HUES64 (cell line): ENCODE results near the gene PSMC2.
"Not testable (repeated sequence)": the region's sequence is repeated elsewhere in the genome, so short reads cannot be mapped to it uniquely, and the experiment has no call there.

Source experiments
- H3K27ac ChIP-seq: 2 replicates; pipeline ENCODE4 v1.7.0; 2013; ENCODE audit warnings: low read depth, low read length, inconsistent platforms
- H3K27me3 ChIP-seq: 2 replicates; pipeline ENCODE4 v1.6.1; 2013; ENCODE audit warnings: mild to moderate bottlenecking, low read length; ENCODE audit not compliant: insufficient read depth
- H3K36me3 ChIP-seq: 2 replicates; pipeline ENCODE4 v1.6.1; 2013; ENCODE audit warnings: mild to moderate bottlenecking, low read length; ENCODE audit not compliant: insufficient read depth
- H3K4me1 ChIP-seq: 2 replicates; pipeline ENCODE4 v1.6.1; 2013; ENCODE audit warnings: mild to moderate bottlenecking, low read length, moderate library complexity; ENCODE audit not compliant: insufficient read depth
- H3K4me3 ChIP-seq: 2 replicates; pipeline ENCODE4 v1.5.1; 2013; ENCODE audit warnings: mild to moderate bottlenecking, low read length, moderate library complexity
- H3K9ac ChIP-seq: 2 replicates; pipeline ENCODE4 v1.6.1; 2013; ENCODE audit warnings: mild to moderate bottlenecking, low read depth, low read length
- H3K9me3 ChIP-seq: 2 replicates; pipeline ENCODE4 v1.6.1; 2013; ENCODE audit warnings: low read depth, low read length; ENCODE audit not compliant: insufficient read depth
- WGBS: fragments of 150-250, 120-280 bp; methylation state at CpG from one replicate; pipeline ENCODE4 v1.1.7; 2013; ENCODE audit warnings: missing lambda C conversion rate; 5-methylcytosine and 5-hydroxymethylcytosine counted together

PSMC2 gene

GRCh38 chr7:103396471-103396870 lies 49.0 kb downstream of the PSMC2 start:
- H3K9ac ChIP-seq: no peak overlapping the region
- no peaks in the 10 kb centered on the region for H3K27me3 ChIP-seq
- no peaks in the 10 kb centered on the region for H3K9me3 ChIP-seq
- no peaks in the 10 kb centered on the region for H3K36me3 ChIP-seq
- no peaks in the 10 kb centered on the region for H3K4me1 ChIP-seq
- H3K27ac ChIP-seq: no peak overlapping the region
- 63% methylated on average over 8 of the region's 8 CpGs for WGBS
- H3K4me3 ChIP-seq: no peak overlapping the region

GRCh38 chr7:103398483-103399127 lies 51.2 kb downstream of the PSMC2 start:
- H3K9ac ChIP-seq: no peak overlapping the region
- H3K27me3 ChIP-seq: no peaks in the 10 kb centered on the region
- H3K27ac ChIP-seq: no peak overlapping the region
- no peaks in the 10 kb centered on the region for H3K4me1 ChIP-seq
- H3K9me3 ChIP-seq: no peaks in the 10 kb centered on the region
- WGBS: 52% methylated on average over 2 of the region's 2 CpGs
- no peaks in the 10 kb centered on the region for H3K36me3 ChIP-seq
- no peak overlapping the region for H3K4me3 ChIP-seq

DNA sequence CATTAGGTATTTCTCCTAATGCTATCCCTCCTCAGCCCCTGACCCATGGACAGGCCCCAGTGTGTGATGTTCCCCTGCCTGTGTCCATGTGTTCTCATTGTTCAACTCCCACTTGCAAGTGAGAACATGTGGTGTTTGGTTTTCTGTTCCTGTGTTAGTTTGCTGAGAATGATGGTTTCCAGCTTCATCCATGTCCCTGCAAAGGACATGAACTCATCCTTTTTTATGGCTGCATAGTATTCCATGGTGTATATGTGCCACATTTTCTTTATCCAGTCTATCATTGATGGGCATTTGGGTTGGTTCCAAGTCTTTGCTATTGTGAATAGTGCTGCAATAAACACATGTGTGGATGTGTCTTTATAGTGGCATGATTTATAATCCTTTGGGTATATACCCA lies 52.2 kb downstream of the PSMC2 start:
- not testable (repeated sequence) for H3K27ac ChIP-seq, H3K27me3 ChIP-seq, H3K36me3 ChIP-seq, H3K9me3 ChIP-seq, H3K4me3 ChIP-seq, H3K9ac ChIP-seq, H3K4me1 ChIP-seq

- H3K27ac ChIP-seq, H3K36me3 ChIP-seq, H3K4me3 ChIP-seq, H3K9ac ChIP-seq, H3K9me3 ChIP-seq, H3K4me1 ChIP-seq, H3K27me3 ChIP-seq: not testable (repeated sequence)
- WGBS: 69% methylated on average over 7 of the region's 7 CpGs
Observed at GRCh38 chr7:103405789-103406613, 58.6 kb downstream of the PSMC2 start.

DNA sequence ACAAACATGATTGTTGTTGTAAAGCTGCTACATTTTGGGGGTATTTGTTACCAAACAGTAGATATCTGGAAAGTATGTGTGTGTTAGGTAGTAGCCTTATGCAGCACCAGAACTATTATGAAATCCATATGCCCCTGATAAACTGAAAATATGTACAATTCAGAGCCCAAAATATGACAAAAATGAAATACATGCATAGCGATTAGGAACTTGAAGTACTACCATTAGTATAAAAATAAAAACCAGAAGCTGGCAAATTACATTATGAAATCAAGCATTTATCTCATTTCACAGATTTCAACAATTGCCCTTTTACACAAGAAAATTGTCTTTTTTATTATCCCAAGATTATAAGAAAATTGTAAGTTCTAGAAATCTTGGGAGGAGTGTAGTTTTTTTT lies 64.7 kb downstream of the PSMC2 start:
- 100% methylated on average over 1 of the region's 1 CpG for WGBS
- H3K27ac ChIP-seq: no peak overlapping the region
- no peaks in the 10 kb centered on the region for H3K36me3 ChIP-seq
- H3K4me3 ChIP-seq: no peak overlapping the region
- no peaks in the 10 kb centered on the region for H3K4me1 ChIP-seq
- H3K27me3 ChIP-seq: no peaks in the 10 kb centered on the region
- H3K9me3 ChIP-seq: no peaks in the 10 kb centered on the region
- no peak overlapping the region for H3K9ac ChIP-seq

- no peaks in the 10 kb centered on the region for H3K9me3 ChIP-seq
- H3K4me3 ChIP-seq: no peak overlapping the region
- no peaks in the 10 kb centered on the region for H3K27me3 ChIP-seq
- 83% methylated on average over 5 of the region's 5 CpGs for WGBS
- no peak overlapping the region for H3K27ac ChIP-seq
- no peaks in the 10 kb centered on the region for H3K4me1 ChIP-seq
- H3K36me3 ChIP-seq: no peaks in the 10 kb centered on the region
- no peak overlapping the region for H3K9ac ChIP-seq
Observed at GRCh38 chr7:103413407-103413806, 66.0 kb downstream of the PSMC2 start.

- Histone ChIP-seq H3K9ac (no peak overlapping the region), H3K36me3 (no peaks in the 10 kb centered on the region), H3K27ac (no peak overlapping the region), H3K9me3 (no peaks in the 10 kb centered on the region), H3K27me3 (no peaks in the 10 kb centered on the region), H3K4me3 (no peak overlapping the region), H3K4me1 (no peaks in the 10 kb centered on the region)
- WGBS: 90% methylated on average over 3 of the region's 3 CpGs
Observed at GRCh38 chr7:103418241-103418640, 70.8 kb downstream of the PSMC2 start.
